ENCODE results near the gene KLF9. TPM values are rescaled to one million over a fixed set of nuclear protein-coding genes. Genes with fewer than 3 reads are reported as not detected.

The KLF9 gene
- total and polyA plus RNA-seq, 9 of the 15 experiments (the other 6 are each of a cell fraction or from before 2014, with no cell fraction given): 3.3 to 11.9 (median 6.9) TPM

DNA sequence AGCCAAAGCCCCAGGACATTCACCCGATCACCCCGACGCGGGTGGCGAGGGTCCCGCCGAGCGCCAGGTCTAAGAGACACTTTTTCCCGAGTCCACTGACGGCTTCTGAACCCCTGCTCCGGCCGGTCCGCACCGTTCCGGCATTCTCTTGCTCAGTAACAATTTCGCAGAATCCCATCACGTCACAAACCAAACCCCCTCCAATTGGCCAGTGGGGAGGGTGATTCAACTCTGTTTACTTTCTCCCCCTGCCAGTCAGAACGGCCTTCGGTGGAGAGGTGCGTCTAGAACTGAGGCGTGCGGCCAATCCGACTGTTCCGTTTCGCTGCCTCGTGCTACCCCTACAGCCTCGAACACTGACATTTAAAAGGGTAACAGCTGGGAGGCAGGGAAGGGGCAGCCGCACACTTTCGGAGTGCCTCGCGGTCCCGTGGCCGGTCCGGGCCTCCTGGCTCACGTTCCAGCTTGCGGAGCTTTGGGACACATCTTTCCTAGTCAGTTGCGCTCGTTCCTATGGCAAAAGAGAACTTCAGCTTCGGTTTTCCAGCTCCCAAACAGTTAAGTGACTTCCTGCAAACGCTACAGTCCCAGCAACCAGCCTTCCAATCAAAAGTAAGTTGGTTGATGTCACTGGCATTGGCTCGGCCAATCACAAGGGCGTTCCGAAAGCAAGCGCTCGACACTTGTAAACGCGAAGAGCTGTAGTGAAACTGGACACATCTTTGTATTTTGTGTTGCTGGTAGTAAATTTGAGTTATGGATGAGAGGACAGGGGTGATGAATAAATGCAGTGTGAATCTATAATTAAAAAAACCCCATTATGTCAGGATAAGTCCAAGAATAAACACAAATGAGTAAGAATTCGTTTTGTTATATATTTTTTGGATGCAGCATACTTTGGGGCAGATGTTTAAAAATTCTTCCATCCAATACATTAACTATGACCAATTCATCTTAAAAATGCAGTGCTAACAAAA lies at the start of gene KLF9 (continued):
- TF ChIP-seq, protein P1, sequence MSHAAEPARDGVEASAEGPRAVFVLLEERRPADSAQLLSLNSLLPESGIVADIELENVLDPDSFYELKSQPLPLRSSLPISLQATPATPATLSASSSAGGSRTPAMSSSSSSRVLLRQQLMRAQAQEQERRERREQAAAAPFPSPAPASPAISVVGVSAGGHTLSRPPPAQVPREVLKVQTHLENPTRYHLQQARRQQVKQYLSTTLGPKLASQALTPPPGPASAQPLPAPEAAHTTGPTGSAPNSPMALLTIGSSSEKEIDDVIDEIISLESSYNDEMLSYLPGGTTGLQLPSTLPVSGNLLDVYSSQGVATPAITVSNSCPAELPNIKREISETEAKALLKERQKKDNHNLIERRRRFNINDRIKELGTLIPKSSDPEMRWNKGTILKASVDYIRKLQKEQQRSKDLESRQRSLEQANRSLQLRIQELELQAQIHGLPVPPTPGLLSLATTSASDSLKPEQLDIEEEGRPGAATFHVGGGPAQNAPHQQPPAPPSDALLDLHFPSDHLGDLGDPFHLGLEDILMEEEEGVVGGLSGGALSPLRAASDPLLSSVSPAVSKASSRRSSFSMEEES (CRISPR knock-in tag; IDR thresholded peaks at IDR 0.05): no peak
- TF ChIP-seq ZNF507 (tag; conservative IDR thresholded peaks at IDR 0.05) (no peak), NEUROD1 (IDR thresholded peaks at IDR 0.05; ENCODE audit: borderline replicate concordance, low read depth, low read length, partially characterized antibody) (peak; percentile 35), SPI1 (IDR thresholded peaks at IDR 0.05; ENCODE audit: borderline replicate concordance, low read depth, low read length) (no peak), EZH2 (IDR thresholded peaks at IDR 0.05; ENCODE audit: borderline replicate concordance, low read depth, low read length) (no peak), OTX1 (CRISPR knock-in tag; IDR thresholded peaks at IDR 0.05) (no peak), ZNF695 (CRISPR knock-in tag; IDR thresholded peaks at IDR 0.05) (no peak), ZKSCAN1 (IDR thresholded peaks at IDR 0.05; ENCODE audit: low read depth, low read length) (no peak), JUND (IDR thresholded peaks at IDR 0.05; ENCODE audit: borderline replicate concordance, low read depth, low read length) (peak; percentile 81), JUND (tag; IDR thresholded peaks at IDR 0.05; ENCODE audit: borderline replicate concordance, low read depth, low read length) (peak; percentile 63; the same call in 2 of the 3 replicates)
- TF ChIP-seq, protein P2, sequence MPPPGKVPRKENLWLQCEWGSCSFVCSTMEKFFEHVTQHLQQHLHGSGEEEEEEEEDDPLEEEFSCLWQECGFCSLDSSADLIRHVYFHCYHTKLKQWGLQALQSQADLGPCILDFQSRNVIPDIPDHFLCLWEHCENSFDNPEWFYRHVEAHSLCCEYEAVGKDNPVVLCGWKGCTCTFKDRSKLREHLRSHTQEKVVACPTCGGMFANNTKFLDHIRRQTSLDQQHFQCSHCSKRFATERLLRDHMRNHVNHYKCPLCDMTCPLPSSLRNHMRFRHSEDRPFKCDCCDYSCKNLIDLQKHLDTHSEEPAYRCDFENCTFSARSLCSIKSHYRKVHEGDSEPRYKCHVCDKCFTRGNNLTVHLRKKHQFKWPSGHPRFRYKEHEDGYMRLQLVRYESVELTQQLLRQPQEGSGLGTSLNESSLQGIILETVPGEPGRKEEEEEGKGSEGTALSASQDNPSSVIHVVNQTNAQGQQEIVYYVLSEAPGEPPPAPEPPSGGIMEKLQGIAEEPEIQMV (tag; conservative IDR thresholded peaks at IDR 0.05; ENCODE audit: low read depth): no peak
- TF ChIP-seq, protein P3, sequence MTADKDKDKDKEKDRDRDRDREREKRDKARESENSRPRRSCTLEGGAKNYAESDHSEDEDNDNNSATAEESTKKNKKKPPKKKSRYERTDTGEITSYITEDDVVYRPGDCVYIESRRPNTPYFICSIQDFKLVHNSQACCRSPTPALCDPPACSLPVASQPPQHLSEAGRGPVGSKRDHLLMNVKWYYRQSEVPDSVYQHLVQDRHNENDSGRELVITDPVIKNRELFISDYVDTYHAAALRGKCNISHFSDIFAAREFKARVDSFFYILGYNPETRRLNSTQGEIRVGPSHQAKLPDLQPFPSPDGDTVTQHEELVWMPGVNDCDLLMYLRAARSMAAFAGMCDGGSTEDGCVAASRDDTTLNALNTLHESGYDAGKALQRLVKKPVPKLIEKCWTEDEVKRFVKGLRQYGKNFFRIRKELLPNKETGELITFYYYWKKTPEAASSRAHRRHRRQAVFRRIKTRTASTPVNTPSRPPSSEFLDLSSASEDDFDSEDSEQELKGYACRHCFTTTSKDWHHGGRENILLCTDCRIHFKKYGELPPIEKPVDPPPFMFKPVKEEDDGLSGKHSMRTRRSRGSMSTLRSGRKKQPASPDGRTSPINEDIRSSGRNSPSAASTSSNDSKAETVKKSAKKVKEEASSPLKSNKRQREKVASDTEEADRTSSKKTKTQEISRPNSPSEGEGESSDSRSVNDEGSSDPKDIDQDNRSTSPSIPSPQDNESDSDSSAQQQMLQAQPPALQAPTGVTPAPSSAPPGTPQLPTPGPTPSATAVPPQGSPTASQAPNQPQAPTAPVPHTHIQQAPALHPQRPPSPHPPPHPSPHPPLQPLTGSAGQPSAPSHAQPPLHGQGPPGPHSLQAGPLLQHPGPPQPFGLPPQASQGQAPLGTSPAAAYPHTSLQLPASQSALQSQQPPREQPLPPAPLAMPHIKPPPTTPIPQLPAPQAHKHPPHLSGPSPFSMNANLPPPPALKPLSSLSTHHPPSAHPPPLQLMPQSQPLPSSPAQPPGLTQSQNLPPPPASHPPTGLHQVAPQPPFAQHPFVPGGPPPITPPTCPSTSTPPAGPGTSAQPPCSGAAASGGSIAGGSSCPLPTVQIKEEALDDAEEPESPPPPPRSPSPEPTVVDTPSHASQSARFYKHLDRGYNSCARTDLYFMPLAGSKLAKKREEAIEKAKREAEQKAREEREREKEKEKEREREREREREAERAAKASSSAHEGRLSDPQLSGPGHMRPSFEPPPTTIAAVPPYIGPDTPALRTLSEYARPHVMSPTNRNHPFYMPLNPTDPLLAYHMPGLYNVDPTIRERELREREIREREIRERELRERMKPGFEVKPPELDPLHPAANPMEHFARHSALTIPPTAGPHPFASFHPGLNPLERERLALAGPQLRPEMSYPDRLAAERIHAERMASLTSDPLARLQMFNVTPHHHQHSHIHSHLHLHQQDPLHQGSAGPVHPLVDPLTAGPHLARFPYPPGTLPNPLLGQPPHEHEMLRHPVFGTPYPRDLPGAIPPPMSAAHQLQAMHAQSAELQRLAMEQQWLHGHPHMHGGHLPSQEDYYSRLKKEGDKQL (CRISPR knock-in tag; IDR thresholded peaks at IDR 0.05; ENCODE audit: borderline replicate concordance): 0 out of 2 replicates have a peak, but pooled peaks have one; percentile 63
